SK-N-MC (cell line): ENCODE results near the gene MCC.

Experiments used
- DNase-seq: peaks from one replicate; pipeline ENCODE4 v3.0.0-alpha.2; 2011; ENCODE audit warnings: low read depth, low spot score
- H3K27ac ChIP-seq: fragments of 200-600 bp; sonication (generic); 2 replicates; pipeline ENCODE4 v1.5.1; 2016; ENCODE audit warnings: mixed run types
- H3K36me3 ChIP-seq: fragments of 200-600 bp; sonication (generic); 2 replicates; pipeline ENCODE4 v1.6.1; 2017; ENCODE audit warnings: antibody characterized with exemption, low read length, mixed read lengths; ENCODE audit not compliant: insufficient read depth
- H3K4me3 ChIP-seq: fragments of 200-600 bp; sonication (generic); 2 replicates; pipeline ENCODE4 v1.5.1; 2016
- H3K9ac ChIP-seq: fragments of 200-600 bp; sonication (generic); 2 replicates; pipeline ENCODE4 v1.8.0; 2017; ENCODE audit warnings: mixed run types, mixed read lengths; ENCODE audit not compliant: insufficient read length
- H3K9me3 ChIP-seq: fragments of 200-600 bp; sonication (generic); 2 replicates; pipeline ENCODE4 v1.6.1; 2017; ENCODE audit warnings: low read depth, mild to moderate bottlenecking, antibody characterized with exemption, low read length, moderate library complexity, mixed read lengths
- EZH2 ChIP-seq: fragments of 200-600 bp; sonication (generic); IDR thresholded peaks from one replicate; pipeline ENCODE4 v1.6.1; 2017; ENCODE audit warnings: antibody characterized with exemption
- FOXP2 ChIP-seq: optimal IDR thresholded peaks from 2 replicates; pipeline ENCODE3; 2011; ENCODE audit warnings: mild to moderate bottlenecking, moderate library complexity; ENCODE audit not compliant: insufficient read depth; ENCODE audit errors: extremely low read length, control extremely low read depth
- POLR2AphosphoS5 ChIP-seq: IDR thresholded peaks from 2 replicates; pipeline ENCODE4 v1.6.1; 2012; ENCODE audit warnings: mild to moderate bottlenecking, low read depth, low read length, borderline replicate concordance

The MCC gene

DNA sequence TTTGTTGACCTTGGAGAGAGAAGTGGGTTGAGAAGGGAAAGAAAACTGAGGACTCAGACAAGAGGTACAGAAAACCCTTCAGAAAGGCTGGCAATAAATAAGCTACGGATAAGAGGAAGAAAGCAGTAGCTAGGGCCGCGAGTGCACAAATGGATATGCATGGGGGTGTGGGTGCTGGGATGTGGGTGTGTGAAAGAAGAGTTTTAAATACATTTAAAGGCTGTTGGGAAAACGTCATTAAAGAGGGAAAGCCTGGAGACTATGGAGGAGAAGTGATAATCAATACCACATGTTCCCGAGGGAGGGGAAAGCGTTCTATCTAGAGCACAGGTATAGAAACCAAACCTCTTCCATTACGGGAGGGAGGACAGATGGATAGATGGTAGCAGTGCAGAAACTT, 230.7 kb downstream of the MCC start:
- no peak for TF ChIP-seq EZH2
- TF ChIP-seq POLR2AphosphoS5, result no peak
- no peak for TF ChIP-seq FOXP2
- H3K9ac ChIP-seq, result no peak overlapping the region

GRCh38 chr5:113256671-113257452, 231.4 kb downstream of the MCC start:
- no peak for DNase-seq
- H3K9ac ChIP-seq, result no peak overlapping the region
- H3K4me3 ChIP-seq, result no peak overlapping the region
- no peak; the same call in 1 of the 2 replicates for TF ChIP-seq POLR2AphosphoS5
- no peak for TF ChIP-seq EZH2
- TF ChIP-seq FOXP2, result no peak
- no peaks in the 10 kb centered on the region for H3K9me3 ChIP-seq
- no peak overlapping the region for H3K27ac ChIP-seq
- no peaks in the 10 kb centered on the region for H3K36me3 ChIP-seq

More for the DNA sequence above, 230.7 kb downstream of the MCC start:
- Histone ChIP-seq H3K36me3 (no peaks in the 10 kb centered on the region), H3K4me3 (no peak overlapping the region), H3K9me3 (no peaks in the 10 kb centered on the region), H3K27ac (no peak overlapping the region)
- no peak for DNase-seq

DNA sequence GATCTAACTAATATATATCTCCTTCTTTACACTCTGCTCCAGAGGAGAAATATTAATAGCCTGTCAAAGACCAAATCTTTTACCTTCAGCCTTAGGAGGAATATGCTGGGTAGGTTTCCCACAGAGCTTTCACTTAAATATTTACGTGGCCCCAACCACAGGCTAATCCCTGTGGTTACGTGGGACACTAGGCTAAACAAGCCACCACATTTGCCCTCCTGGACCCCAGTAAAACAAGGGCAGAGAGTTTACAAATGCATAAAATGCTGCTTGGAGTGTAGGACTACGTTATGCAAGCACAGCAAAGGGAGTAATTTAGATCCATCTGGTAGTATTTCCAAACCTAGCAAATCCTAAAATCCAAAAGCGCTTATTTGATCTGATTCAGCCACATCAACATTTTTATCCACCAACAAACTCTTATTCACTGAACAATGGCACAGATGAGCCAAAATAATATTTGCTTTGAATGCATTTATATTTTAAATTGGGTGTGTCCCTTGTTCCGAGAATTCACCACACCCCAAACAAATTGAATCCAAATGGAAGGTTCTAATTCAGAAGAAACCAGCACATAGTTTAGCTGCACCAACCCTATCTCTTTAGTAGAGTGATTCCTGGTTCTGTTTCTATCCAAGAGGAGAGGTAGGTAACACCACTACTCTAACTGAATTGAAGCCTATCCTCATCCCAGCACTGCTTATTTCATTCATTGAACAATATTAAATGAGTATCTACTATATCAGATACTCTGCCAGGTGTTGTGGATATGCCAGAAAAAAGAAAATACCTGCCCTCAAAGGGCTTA, 232.5 kb downstream of the MCC start:
- DNase-seq, result no peak
- TF ChIP-seq POLR2AphosphoS5 (no peak), EZH2 (no peak), FOXP2 (no peak)

DNA sequence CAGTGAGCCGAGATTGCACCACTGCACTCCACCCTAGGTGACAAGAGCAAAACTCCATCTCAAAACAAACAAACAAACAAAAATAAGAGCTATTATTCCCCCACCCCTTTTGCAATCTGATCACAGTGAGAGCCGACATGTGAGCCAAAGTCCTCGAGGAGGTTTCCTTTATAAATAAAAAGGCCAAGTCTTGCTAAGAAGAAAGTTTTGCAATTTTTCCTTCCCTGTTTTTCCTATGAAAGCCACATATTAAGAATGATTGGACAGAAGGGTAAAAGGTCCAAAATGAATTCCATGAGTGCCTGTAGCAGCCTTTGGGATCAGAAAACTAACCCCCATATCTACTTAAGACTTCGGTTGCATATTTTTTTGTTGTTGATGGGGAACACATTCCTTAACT, 233.1 kb downstream of the MCC start:
- TF ChIP-seq POLR2AphosphoS5, result no peak
- no peak for TF ChIP-seq EZH2
- no peak for TF ChIP-seq FOXP2
- H3K9ac ChIP-seq, result no peak overlapping the region
- no peaks in the 10 kb centered on the region for H3K36me3 ChIP-seq
- DNase-seq, result no peak
- H3K27ac ChIP-seq, result no peak overlapping the region; the same call in 1 of the 2 replicates
- H3K9me3 ChIP-seq, result no peaks in the 10 kb centered on the region
- H3K4me3 ChIP-seq, result no peak overlapping the region

More for the DNA sequence above, 232.5 kb downstream of the MCC start:
- Histone ChIP-seq H3K9me3 (no peaks in the 10 kb centered on the region), H3K9ac (no peak overlapping the region), H3K27ac (peak overlapping the region; percentile 18; the same call in 1 of the 2 replicates), H3K4me3 (no peak overlapping the region), H3K36me3 (no peaks in the 10 kb centered on the region)

GRCh38 chr5:113253037-113253436, 235.2 kb downstream of the MCC start:
- no peak overlapping the region for H3K9ac ChIP-seq
- TF ChIP-seq POLR2AphosphoS5 (no peak), FOXP2 (no peak), EZH2 (no peak)
- no peak overlapping the region for H3K4me3 ChIP-seq
- no peaks in the 10 kb centered on the region for H3K36me3 ChIP-seq
- H3K27ac ChIP-seq, result no peak overlapping the region
- no peaks in the 10 kb centered on the region for H3K9me3 ChIP-seq
- DNase-seq, result no peak

DNA sequence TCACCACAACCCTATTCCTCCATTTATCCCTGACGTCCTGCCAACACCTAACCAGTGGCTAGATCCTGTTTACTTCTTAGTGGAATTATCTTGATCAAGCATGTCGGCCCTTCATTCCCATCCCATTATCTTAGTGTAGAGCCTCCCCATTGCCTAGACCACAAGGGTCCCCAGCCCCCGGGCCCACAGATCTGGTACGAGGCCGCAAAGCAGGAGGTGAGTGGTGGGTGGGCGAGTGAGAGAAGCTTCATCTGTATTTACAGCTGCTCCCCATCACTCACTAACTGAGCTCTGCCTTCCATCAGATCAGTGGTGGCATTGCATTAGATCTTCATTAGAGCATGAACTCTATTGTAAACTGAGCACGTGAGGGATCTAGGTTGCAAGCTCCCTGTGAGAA, 236.2 kb downstream of the MCC start:
- H3K9ac ChIP-seq, result no peak overlapping the region
- no peak overlapping the region for H3K4me3 ChIP-seq
- no peak for DNase-seq
- no peak overlapping the region for H3K27ac ChIP-seq
- no peaks in the 10 kb centered on the region for H3K9me3 ChIP-seq
- TF ChIP-seq FOXP2, result no peak
- no peak for TF ChIP-seq POLR2AphosphoS5
- no peak for TF ChIP-seq EZH2
- no peaks in the 10 kb centered on the region for H3K36me3 ChIP-seq

DNA sequence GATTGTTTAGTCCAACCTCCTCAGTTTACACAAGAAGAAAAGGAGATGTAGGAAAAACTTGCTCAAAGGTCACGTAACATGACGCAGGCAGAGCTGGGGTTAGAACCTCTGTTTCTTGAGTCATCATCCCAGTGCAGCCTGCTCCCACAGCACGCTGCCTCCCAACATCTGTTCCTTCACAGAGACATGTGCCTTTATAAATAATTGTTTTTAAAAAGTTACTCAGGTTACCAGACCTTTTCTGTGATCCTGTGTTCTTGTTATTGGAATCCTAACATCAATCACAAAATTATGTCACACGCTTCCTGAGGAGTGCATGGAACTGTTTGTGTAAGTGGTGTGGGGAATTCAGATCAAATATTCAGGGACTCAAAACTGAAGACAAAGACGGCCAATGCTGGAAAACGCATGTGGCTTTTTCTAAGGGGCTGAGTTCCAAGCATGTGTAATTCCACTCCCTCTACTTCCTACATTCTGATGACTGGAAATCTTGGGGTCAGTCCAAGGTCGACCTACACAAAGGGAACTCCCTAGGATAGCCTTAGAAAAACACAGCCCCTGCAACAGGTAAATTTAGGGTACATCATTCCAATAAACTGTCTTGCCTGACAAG, 237.8 kb downstream of the MCC start:
- peaks cover 2% of the 10 kb centered on the region; the same call in 1 of the 2 replicates for H3K9me3 ChIP-seq
- no peak overlapping the region for H3K4me3 ChIP-seq
- no peaks in the 10 kb centered on the region for H3K36me3 ChIP-seq
- H3K9ac ChIP-seq, result no peak overlapping the region
- no peak for DNase-seq
- H3K27ac ChIP-seq, result no peak overlapping the region
- TF ChIP-seq POLR2AphosphoS5 (no peak), FOXP2 (no peak), EZH2 (no peak)

- no peak overlapping the region for H3K4me3 ChIP-seq
- no peak for TF ChIP-seq FOXP2
- no peak overlapping the region for H3K27ac ChIP-seq
- no peak overlapping the region for H3K9ac ChIP-seq
- H3K9me3 ChIP-seq, result peaks cover 2% of the 10 kb centered on the region; the same call in 1 of the 2 replicates
- no peaks in the 10 kb centered on the region for H3K36me3 ChIP-seq
- no peak for DNase-seq
Measured at GRCh38 chr5:113249206-113249605, 239.0 kb downstream of the MCC start.
